RCC 7860 (cell line): ENCODE measurements around the gene SMARCC2.

Experiments used
- DNase-seq: peaks from one replicate; pipeline ENCODE4 v3.0.0-alpha.2; 2015; ENCODE audit warnings: low spot score
- FAIRE-seq: peaks from 2 replicates; lab custom pipeline; 2012; peaks lifted over from hg19 to GRCh38; lab: Jason Lieb, UNC

The SMARCC2 gene

GRCh38 chr12:56152756-56153677 lies 36.3 kb downstream of the SMARCC2 start:
- DNase-seq, result no peak
- no peak for FAIRE-seq

GRCh38 chr12:56152132-56152755 lies 37.0 kb downstream of the SMARCC2 start, which contains the start of gene MYL6B:
Gene MYL6B, plus strand, starts transcription at chr12:56152587. Its CDS starts 1,332 bp downstream, at chr12:56153919.
- FAIRE-seq (peak; percentile 33), DNase-seq (peak; percentile 80)

- FAIRE-seq (no peak), DNase-seq (peak; percentile 44)
These were observed 37.6 kb downstream of the SMARCC2 start for GRCh38 chr12:56151672-56152131.

- DNase-seq, result no peak
- no peak for FAIRE-seq
These were observed 38.7 kb downstream of the SMARCC2 start for GRCh38 chr12:56150563-56150962.

GRCh38 chr12:56146492-56147460 lies 42.5 kb downstream of the SMARCC2 start:
- no peak for DNase-seq
- FAIRE-seq, result no peak

- DNase-seq, result no peak
- no peak for FAIRE-seq
These were observed 44.1 kb downstream of the SMARCC2 start for GRCh38 chr12:56145217-56145616.

- FAIRE-seq, result no peak
- DNase-seq, result no peak
These were observed 45.4 kb downstream of the SMARCC2 start for GRCh38 chr12:56143870-56144269.

- FAIRE-seq (no peak), DNase-seq (no peak)
These were observed 46.1 kb downstream of the SMARCC2 start for GRCh38 chr12:56143217-56143616.

- FAIRE-seq (no peak), DNase-seq (no peak)
These were observed 47.1 kb downstream of the SMARCC2 start for GRCh38 chr12:56141946-56142784.

- FAIRE-seq (no peak), DNase-seq (no peak)
These were observed 51.3 kb downstream of the SMARCC2 start for GRCh38 chr12:56137853-56138571.

- no peak for DNase-seq
- no peak for FAIRE-seq
These were observed 54.4 kb downstream of the SMARCC2 start for GRCh38 chr12:56134897-56135296.

GRCh38 chr12:56130876-56131275 lies 58.4 kb downstream of the SMARCC2 start:
- FAIRE-seq (no peak), DNase-seq (no peak)

- FAIRE-seq, result no peak
These were observed 59.3 kb downstream of the SMARCC2 start for GRCh38 chr12:56129942-56130495.

GRCh38 chr12:56129206-56129941 lies 59.9 kb downstream of the SMARCC2 start:
- FAIRE-seq, result no peak
- peak; percentile 43 for DNase-seq

More at GRCh38 chr12:56129942-56130495, 59.3 kb downstream of the SMARCC2 start:
- DNase-seq, result no peak

GRCh38 chr12:56128670-56129205 lies 60.5 kb downstream of the SMARCC2 start:
- FAIRE-seq (no peak), DNase-seq (no peak)

GRCh38 chr12:56127888-56128669 lies 61.2 kb downstream of the SMARCC2 start, which contains the start of gene ESYT1:
Gene ESYT1, plus strand, starts transcription at chr12:56128267. Its CDS starts 53 bp downstream, at chr12:56128320.
- DNase-seq, result peak; percentile 97
- peak; percentile 92 for FAIRE-seq

GRCh38 chr12:56127485-56127887 lies 61.8 kb downstream of the SMARCC2 start:
- DNase-seq (no peak), FAIRE-seq (no peak)
